Erythroblast (primary cell): Measurements from ENCODE around the gene C1QB.

ENCODE experiments used
- GATA1 ChIP-seq: IDR thresholded peaks from 2 replicates; pipeline ENCODE4 v1.6.1; 2011; ENCODE audit warnings: low read depth, mild to moderate bottlenecking, control low read depth, low read length, moderate library complexity
- POLR2A ChIP-seq: IDR thresholded peaks from 2 replicates; pipeline ENCODE4 v1.6.1; 2011; ENCODE audit warnings: mild to moderate bottlenecking, low read length

DNA sequence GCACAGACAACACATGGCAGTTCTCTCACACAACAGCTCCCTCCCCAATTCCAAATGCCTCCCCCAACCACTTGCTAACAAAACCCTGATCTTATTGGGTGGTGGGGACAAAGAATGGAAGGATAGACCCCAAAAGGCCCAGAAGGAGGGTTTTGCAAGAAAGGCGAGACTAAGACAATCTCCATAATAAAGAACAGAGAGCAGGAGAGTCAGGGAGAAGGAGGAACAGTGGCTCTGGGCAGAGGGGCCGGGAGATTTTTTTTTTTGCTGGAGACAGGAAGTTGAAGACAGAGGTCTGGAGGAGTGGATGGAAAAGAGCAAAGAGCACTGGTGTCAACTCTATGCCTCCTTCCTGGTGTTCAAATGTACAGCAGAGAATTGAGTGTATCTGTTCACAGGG lies 23.1 kb upstream of the C1QB start:
- TF ChIP-seq POLR2A (no peak), GATA1 (no peak)
